ENCODE measurements around the gene FFAR3. TPM values are rescaled to one million over a fixed set of nuclear protein-coding genes. Genes with fewer than 3 reads are reported as not detected.

FFAR3 gene
- total and polyA plus RNA-seq, 2 of the 8 experiments (the other 6 are each of a cell fraction or from before 2014, with no cell fraction given) = not detected

DNA sequence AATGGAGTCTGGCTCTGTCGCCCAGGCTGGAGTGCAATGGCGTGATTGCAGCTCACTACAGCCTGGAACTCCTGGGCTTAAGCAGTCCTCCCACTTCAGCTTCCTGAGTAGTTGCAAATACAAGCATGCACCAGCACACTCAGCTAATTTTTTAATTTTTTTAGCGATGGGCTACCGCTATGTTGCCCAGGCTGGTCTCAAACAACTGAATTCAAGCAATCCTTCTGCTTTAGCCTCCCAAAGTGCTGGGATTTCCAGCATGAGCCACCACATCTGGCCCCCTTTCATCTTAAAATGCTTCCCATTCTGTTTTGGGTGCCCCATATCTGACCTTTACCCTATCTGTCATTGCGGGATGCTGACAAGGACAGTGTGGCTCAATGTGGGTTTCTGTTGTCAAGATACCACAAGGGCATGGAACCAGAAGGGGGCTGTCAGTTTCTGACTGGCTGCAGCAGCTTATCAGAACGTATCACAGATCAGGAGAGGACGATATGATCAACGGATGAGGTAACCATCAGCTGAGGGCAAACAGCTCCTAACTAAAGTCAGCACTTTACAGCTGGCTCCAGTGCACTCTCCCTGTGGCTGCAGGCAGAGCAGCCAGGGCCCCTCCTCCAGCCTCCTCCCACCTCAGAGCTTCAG, 45.0 kb downstream of the FFAR3 start (continued):
- TF ChIP-seq, protein P1, sequence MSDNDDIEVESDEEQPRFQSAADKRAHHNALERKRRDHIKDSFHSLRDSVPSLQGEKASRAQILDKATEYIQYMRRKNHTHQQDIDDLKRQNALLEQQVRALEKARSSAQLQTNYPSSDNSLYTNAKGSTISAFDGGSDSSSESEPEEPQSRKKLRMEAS (IDR thresholded peaks at IDR 0.05) = no peak
- no peak for TF ChIP-seq SIRT6 (IDR thresholded peaks at IDR 0.05; ENCODE audit: low read length)
- TF ChIP-seq, protein P2, sequence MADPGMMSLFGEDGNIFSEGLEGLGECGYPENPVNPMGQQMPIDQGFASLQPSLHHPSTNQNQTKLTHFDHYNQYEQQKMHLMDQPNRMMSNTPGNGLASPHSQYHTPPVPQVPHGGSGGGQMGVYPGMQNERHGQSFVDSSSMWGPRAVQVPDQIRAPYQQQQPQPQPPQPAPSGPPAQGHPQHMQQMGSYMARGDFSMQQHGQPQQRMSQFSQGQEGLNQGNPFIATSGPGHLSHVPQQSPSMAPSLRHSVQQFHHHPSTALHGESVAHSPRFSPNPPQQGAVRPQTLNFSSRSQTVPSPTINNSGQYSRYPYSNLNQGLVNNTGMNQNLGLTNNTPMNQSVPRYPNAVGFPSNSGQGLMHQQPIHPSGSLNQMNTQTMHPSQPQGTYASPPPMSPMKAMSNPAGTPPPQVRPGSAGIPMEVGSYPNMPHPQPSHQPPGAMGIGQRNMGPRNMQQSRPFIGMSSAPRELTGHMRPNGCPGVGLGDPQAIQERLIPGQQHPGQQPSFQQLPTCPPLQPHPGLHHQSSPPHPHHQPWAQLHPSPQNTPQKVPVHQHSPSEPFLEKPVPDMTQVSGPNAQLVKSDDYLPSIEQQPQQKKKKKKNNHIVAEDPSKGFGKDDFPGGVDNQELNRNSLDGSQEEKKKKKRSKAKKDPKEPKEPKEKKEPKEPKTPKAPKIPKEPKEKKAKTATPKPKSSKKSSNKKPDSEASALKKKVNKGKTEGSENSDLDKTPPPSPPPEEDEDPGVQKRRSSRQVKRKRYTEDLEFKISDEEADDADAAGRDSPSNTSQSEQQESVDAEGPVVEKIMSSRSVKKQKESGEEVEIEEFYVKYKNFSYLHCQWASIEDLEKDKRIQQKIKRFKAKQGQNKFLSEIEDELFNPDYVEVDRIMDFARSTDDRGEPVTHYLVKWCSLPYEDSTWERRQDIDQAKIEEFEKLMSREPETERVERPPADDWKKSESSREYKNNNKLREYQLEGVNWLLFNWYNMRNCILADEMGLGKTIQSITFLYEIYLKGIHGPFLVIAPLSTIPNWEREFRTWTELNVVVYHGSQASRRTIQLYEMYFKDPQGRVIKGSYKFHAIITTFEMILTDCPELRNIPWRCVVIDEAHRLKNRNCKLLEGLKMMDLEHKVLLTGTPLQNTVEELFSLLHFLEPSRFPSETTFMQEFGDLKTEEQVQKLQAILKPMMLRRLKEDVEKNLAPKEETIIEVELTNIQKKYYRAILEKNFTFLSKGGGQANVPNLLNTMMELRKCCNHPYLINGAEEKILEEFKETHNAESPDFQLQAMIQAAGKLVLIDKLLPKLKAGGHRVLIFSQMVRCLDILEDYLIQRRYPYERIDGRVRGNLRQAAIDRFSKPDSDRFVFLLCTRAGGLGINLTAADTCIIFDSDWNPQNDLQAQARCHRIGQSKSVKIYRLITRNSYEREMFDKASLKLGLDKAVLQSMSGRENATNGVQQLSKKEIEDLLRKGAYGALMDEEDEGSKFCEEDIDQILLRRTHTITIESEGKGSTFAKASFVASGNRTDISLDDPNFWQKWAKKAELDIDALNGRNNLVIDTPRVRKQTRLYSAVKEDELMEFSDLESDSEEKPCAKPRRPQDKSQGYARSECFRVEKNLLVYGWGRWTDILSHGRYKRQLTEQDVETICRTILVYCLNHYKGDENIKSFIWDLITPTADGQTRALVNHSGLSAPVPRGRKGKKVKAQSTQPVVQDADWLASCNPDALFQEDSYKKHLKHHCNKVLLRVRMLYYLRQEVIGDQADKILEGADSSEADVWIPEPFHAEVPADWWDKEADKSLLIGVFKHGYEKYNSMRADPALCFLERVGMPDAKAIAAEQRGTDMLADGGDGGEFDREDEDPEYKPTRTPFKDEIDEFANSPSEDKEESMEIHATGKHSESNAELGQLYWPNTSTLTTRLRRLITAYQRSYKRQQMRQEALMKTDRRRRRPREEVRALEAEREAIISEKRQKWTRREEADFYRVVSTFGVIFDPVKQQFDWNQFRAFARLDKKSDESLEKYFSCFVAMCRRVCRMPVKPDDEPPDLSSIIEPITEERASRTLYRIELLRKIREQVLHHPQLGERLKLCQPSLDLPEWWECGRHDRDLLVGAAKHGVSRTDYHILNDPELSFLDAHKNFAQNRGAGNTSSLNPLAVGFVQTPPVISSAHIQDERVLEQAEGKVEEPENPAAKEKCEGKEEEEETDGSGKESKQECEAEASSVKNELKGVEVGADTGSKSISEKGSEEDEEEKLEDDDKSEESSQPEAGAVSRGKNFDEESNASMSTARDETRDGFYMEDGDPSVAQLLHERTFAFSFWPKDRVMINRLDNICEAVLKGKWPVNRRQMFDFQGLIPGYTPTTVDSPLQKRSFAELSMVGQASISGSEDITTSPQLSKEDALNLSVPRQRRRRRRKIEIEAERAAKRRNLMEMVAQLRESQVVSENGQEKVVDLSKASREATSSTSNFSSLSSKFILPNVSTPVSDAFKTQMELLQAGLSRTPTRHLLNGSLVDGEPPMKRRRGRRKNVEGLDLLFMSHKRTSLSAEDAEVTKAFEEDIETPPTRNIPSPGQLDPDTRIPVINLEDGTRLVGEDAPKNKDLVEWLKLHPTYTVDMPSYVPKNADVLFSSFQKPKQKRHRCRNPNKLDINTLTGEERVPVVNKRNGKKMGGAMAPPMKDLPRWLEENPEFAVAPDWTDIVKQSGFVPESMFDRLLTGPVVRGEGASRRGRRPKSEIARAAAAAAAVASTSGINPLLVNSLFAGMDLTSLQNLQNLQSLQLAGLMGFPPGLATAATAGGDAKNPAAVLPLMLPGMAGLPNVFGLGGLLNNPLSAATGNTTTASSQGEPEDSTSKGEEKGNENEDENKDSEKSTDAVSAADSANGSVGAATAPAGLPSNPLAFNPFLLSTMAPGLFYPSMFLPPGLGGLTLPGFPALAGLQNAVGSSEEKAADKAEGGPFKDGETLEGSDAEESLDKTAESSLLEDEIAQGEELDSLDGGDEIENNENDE (IDR thresholded peaks at IDR 0.05; ENCODE audit: insufficient replicate concordance, low read length) = no peak
- TF ChIP-seq HDAC6 (IDR thresholded peaks at IDR 0.05; ENCODE audit: low read depth, low read length) = no peak
- TF ChIP-seq EZH2 (IDR thresholded peaks at IDR 0.05; ENCODE audit: low read depth, low read length, severe bottlenecking) = no peak

Data from H1 (cell line).